Trophoblast cell (in vitro differentiated cells and primary cell): ENCODE measurements around the gene ARPP21.

ENCODE experiments used
- DNase-seq, 2 donors: peaks; one replicate each; pipeline ENCODE4 v3.0.0-alpha.2; 2016
- H2AFZ ChIP-seq: 2 replicates; pipeline ENCODE4 v1.6.1; 2013; ENCODE audit warnings: low read length, moderate library complexity, mild to moderate bottlenecking; ENCODE audit not compliant: insufficient read depth, poor library complexity
- H2AK5ac ChIP-seq: 2 replicates; pipeline ENCODE4 v1.6.1; 2013; ENCODE audit warnings: mild to moderate bottlenecking, low read length
- H2BK120ac ChIP-seq: 2 replicates; pipeline ENCODE4 v1.6.1; 2013; ENCODE audit warnings: low read length, mild to moderate bottlenecking, moderate library complexity; ENCODE audit not compliant: insufficient read depth, poor library complexity
- H2BK12ac ChIP-seq: 2 replicates; pipeline ENCODE4 v1.6.1; 2013; ENCODE audit warnings: mild to moderate bottlenecking, low read length, moderate library complexity
- H2BK5ac ChIP-seq: 2 replicates; pipeline ENCODE4 v1.6.1; 2013; ENCODE audit warnings: low read length, low read depth, moderate library complexity, mild to moderate bottlenecking; ENCODE audit not compliant: poor library complexity
- H3K14ac ChIP-seq: 2 replicates; pipeline ENCODE4 v1.6.1; 2013; ENCODE audit warnings: mild to moderate bottlenecking, low read length
- H3K18ac ChIP-seq: 2 replicates; pipeline ENCODE4 v1.6.1; 2013; ENCODE audit warnings: mild to moderate bottlenecking, low read length
- H3K23ac ChIP-seq: 2 replicates; pipeline ENCODE4 v1.6.1; 2013; ENCODE audit warnings: low read length
- H3K27ac ChIP-seq: 2 replicates; pipeline ENCODE4 v1.5.1; 2013; ENCODE audit warnings: low read depth, mild to moderate bottlenecking, inconsistent platforms, low read length, moderate library complexity
- H3K27me3 ChIP-seq: 2 replicates; pipeline ENCODE4 v1.6.1; 2013; ENCODE audit warnings: inconsistent platforms, mild to moderate bottlenecking, low read length, moderate library complexity; ENCODE audit not compliant: insufficient read depth
- H3K36me3 ChIP-seq, 2 experiments: 1 replicate in 1 of 2; 2 replicates in 1 of 2; pipeline ENCODE4 v1.6.1; 2013; ENCODE audit warnings: low read length in 2 of 2, mild to moderate bottlenecking in 2 of 2, moderate library complexity in 1 of 2; ENCODE audit not compliant: insufficient read depth in 2 of 2, control insufficient read depth in 1 of 2
- H3K4ac ChIP-seq: 2 replicates; pipeline ENCODE4 v1.6.1; 2013; ENCODE audit warnings: low read depth, mild to moderate bottlenecking, low read length, moderate library complexity
- H3K4me1 ChIP-seq, 2 experiments: 1 replicate in 1 of 2; 2 replicates in 1 of 2; pipeline ENCODE4 v1.6.1; 2013; ENCODE audit warnings: low read length in 2 of 2, mild to moderate bottlenecking in 2 of 2, moderate library complexity in 1 of 2; ENCODE audit not compliant: insufficient read depth in 2 of 2, control insufficient read depth in 1 of 2
- H3K4me2 ChIP-seq: 2 replicates; pipeline ENCODE4 v1.6.1; 2013; ENCODE audit warnings: inconsistent platforms, mild to moderate bottlenecking, low read length, moderate library complexity
- H3K4me3 ChIP-seq: 2 replicates; pipeline ENCODE4 v1.5.1; 2013; ENCODE audit warnings: mild to moderate bottlenecking, low read depth, low read length, inconsistent platforms
- H3K79me1 ChIP-seq: one replicate; pipeline ENCODE4 v1.6.1; 2013; ENCODE audit warnings: low read length
- H3K79me2 ChIP-seq: 2 replicates; pipeline ENCODE4 v1.6.1; 2013; ENCODE audit warnings: low read length, mild to moderate bottlenecking; ENCODE audit not compliant: control insufficient read depth, insufficient read depth, poor library complexity
- H3K9ac ChIP-seq: 2 replicates; pipeline ENCODE4 v1.6.1; 2013; ENCODE audit warnings: mild to moderate bottlenecking, low read length
- H3K9me3 ChIP-seq: 2 replicates; pipeline ENCODE4 v1.6.1; 2013; ENCODE audit warnings: low read depth, mild to moderate bottlenecking, control low read depth, inconsistent platforms, low read length; ENCODE audit not compliant: insufficient read depth
- H4K12ac ChIP-seq: 2 replicates; pipeline ENCODE4 v1.6.1; 2013; ENCODE audit warnings: low read depth, mild to moderate bottlenecking, low read length, moderate library complexity
- H4K8ac ChIP-seq: 2 replicates; pipeline ENCODE4 v1.6.1; 2013; ENCODE audit warnings: low read depth, mild to moderate bottlenecking, low read length, moderate library complexity
- H4K91ac ChIP-seq: one replicate; pipeline ENCODE4 v1.6.1; 2013; ENCODE audit warnings: low read depth, mild to moderate bottlenecking, low read length, moderate library complexity
- WGBS: extraction: QIAGEN DNeasy Blood & Tissue Kit; methylation state at CpG from one replicate; pipeline ENCODE4 v1.1.7; 2013; ENCODE audit warnings: missing lambda C conversion rate; ENCODE audit not compliant: insufficient read length, insufficient coverage; ENCODE audit errors: extremely low coverage; 5-methylcytosine and 5-hydroxymethylcytosine counted together

Gene ARPP21

GRCh38 chr3:35647461-35647860 is 8.1 kb downstream of the ARPP21 start:
- Histone ChIP-seq H3K14ac (no peak overlapping the region), H2AK5ac (no peak overlapping the region), H3K4me2 (no peak overlapping the region), H3K9me3 (no peaks in the 10 kb centered on the region), H3K27ac (no peak overlapping the region), H3K79me2 (no peaks in the 10 kb centered on the region), H3K4me3 (no peak overlapping the region), H4K91ac (no peak overlapping the region), H2BK12ac (no peak overlapping the region), H2BK5ac (no peak overlapping the region), H3K23ac (no peak overlapping the region), H4K12ac (no peak overlapping the region), H3K9ac (no peak overlapping the region), H2BK120ac (no peak overlapping the region), H3K79me1 (no peaks in the 10 kb centered on the region), H2AFZ (no peak overlapping the region), H3K27me3 (no peaks in the 10 kb centered on the region), H3K36me3 (no peaks in the 10 kb centered on the region), H3K18ac (no peak overlapping the region), H3K4me1 (no peaks in the 10 kb centered on the region), H4K8ac (no peak overlapping the region), H3K4ac (no peak overlapping the region)
- WGBS, result no CpG with 5 or more reads among the region's 4 CpGs
- no peak for DNase-seq

- Histone ChIP-seq H3K23ac (no peak overlapping the region), H3K79me1 (no peaks in the 10 kb centered on the region), H4K91ac (no peak overlapping the region), H3K9me3 (no peaks in the 10 kb centered on the region), H2BK12ac (no peak overlapping the region), H4K8ac (no peak overlapping the region), H3K79me2 (no peaks in the 10 kb centered on the region), H2BK120ac (no peak overlapping the region), H3K27ac (no peak overlapping the region), H3K4me3 (no peak overlapping the region), H3K14ac (no peak overlapping the region), H4K12ac (no peak overlapping the region), H2AK5ac (no peak overlapping the region), H3K18ac (no peak overlapping the region), H2AFZ (no peak overlapping the region), H3K9ac (no peak overlapping the region), H3K4me1 (no peaks in the 10 kb centered on the region), H3K4me2 (no peak overlapping the region), H3K36me3 (no peaks in the 10 kb centered on the region), H3K27me3 (no peaks in the 10 kb centered on the region), H3K4ac (no peak overlapping the region), H2BK5ac (no peak overlapping the region)
- DNase-seq, result no peak
- no CpG with 5 or more reads among the region's 2 CpGs for whole genome bisulfite sequencing
These were observed 9.0 kb downstream of the ARPP21 start for GRCh38 chr3:35648347-35648746.

GRCh38 chr3:35649405-35649804 is 10.1 kb downstream of the ARPP21 start:
- Histone ChIP-seq H3K36me3 (no peaks in the 10 kb centered on the region), H2BK120ac (no peak overlapping the region), H3K79me1 (no peaks in the 10 kb centered on the region), H2AK5ac (no peak overlapping the region), H2BK12ac (no peak overlapping the region), H3K18ac (no peak overlapping the region), H3K27me3 (no peaks in the 10 kb centered on the region), H4K12ac (no peak overlapping the region), H3K4me2 (no peak overlapping the region), H3K23ac (no peak overlapping the region), H3K4ac (no peak overlapping the region), H3K4me3 (no peak overlapping the region), H3K79me2 (no peaks in the 10 kb centered on the region), H3K9me3 (no peaks in the 10 kb centered on the region), H2AFZ (no peak overlapping the region), H4K8ac (no peak overlapping the region), H3K4me1 (no peaks in the 10 kb centered on the region), H3K27ac (no peak overlapping the region), H3K14ac (no peak overlapping the region), H4K91ac (no peak overlapping the region), H3K9ac (no peak overlapping the region), H2BK5ac (no peak overlapping the region)
- no peak for DNase-seq
- WGBS, result no CpG with 5 or more reads among the region's 2 CpGs

- no peak overlapping the region for H3K4me3 ChIP-seq
- H2BK5ac ChIP-seq, result no peak overlapping the region
- H3K4ac ChIP-seq, result no peak overlapping the region
- no peaks in the 10 kb centered on the region for H3K9me3 ChIP-seq
- no peak overlapping the region for H2BK12ac ChIP-seq
- no peak overlapping the region for H3K23ac ChIP-seq
- no peak for DNase-seq
- no peak overlapping the region for H3K14ac ChIP-seq
- H2BK120ac ChIP-seq, result no peak overlapping the region
- no peak overlapping the region for H2AK5ac ChIP-seq
- no peak overlapping the region for H3K9ac ChIP-seq
- H4K91ac ChIP-seq, result no peak overlapping the region
- H3K4me2 ChIP-seq, result no peak overlapping the region
- no peaks in the 10 kb centered on the region for H3K4me1 ChIP-seq
- no peak overlapping the region for H3K18ac ChIP-seq
- H2AFZ ChIP-seq, result no peak overlapping the region
- no peak overlapping the region for H4K12ac ChIP-seq
- no peaks in the 10 kb centered on the region for H3K27me3 ChIP-seq
- no peaks in the 10 kb centered on the region for H3K36me3 ChIP-seq
- no peak overlapping the region for H4K8ac ChIP-seq
- H3K79me2 ChIP-seq, result no peaks in the 10 kb centered on the region
- no peak overlapping the region for H3K27ac ChIP-seq
- whole genome bisulfite sequencing, result no CpG with 5 or more reads among the region's 1 CpG
- no peaks in the 10 kb centered on the region for H3K79me1 ChIP-seq
These were observed 12.1 kb downstream of the ARPP21 start for GRCh38 chr3:35651426-35651825.
